Fibroblast of peridontal ligament (primary cell): ENCODE measurements around the gene LRBA.

Experiments
- DNase-seq: peaks from one replicate; pipeline ENCODE4 v3.0.0-alpha.2; 2010; ENCODE audit errors: extremely low read depth

Gene LRBA

GRCh38 chr4:150874338-150875226, 140.5 kb downstream of the LRBA start:
- DNase-seq, result no peak

GRCh38 chr4:150867148-150867547, 147.9 kb downstream of the LRBA start:
- DNase-seq, result peak; percentile 91

- DNase-seq, result no peak
Measured at GRCh38 chr4:150863456-150863855, 151.6 kb downstream of the LRBA start.

- no peak for DNase-seq
Measured at GRCh38 chr4:150862829-150863228, 152.3 kb downstream of the LRBA start.

- no peak for DNase-seq
Measured at GRCh38 chr4:150859453-150859852, 155.6 kb downstream of the LRBA start.

GRCh38 chr4:150855981-150856510, 159.0 kb downstream of the LRBA start:
- no peak for DNase-seq

GRCh38 chr4:150854600-150854999, 160.5 kb downstream of the LRBA start:
- DNase-seq, result no peak

GRCh38 chr4:150853882-150854281, 161.2 kb downstream of the LRBA start:
- no peak for DNase-seq

- DNase-seq, result peak; percentile 7
Measured at GRCh38 chr4:150852216-150852615, 162.9 kb downstream of the LRBA start.

- DNase-seq, result no peak
Measured at GRCh38 chr4:150849016-150849415, 166.1 kb downstream of the LRBA start.

- DNase-seq, result no peak
Measured at GRCh38 chr4:150828159-150828558, 186.9 kb downstream of the LRBA start.

GRCh38 chr4:150827226-150827625, 187.9 kb downstream of the LRBA start:
- no peak for DNase-seq

- no peak for DNase-seq
Measured at GRCh38 chr4:150826306-150826705, 188.8 kb downstream of the LRBA start.

- DNase-seq, result no peak
Measured at GRCh38 chr4:150822407-150822806, 192.7 kb downstream of the LRBA start.

- no peak for DNase-seq
Measured at GRCh38 chr4:150821641-150822040, 193.4 kb downstream of the LRBA start.

- no peak for DNase-seq
Measured at GRCh38 chr4:150820409-150820808, 194.7 kb downstream of the LRBA start.

GRCh38 chr4:150818661-150819060, 196.4 kb downstream of the LRBA start:
- peak; percentile 82 for DNase-seq

GRCh38 chr4:150817804-150818528, 197.1 kb downstream of the LRBA start:
- DNase-seq, result no peak

- no peak for DNase-seq
Measured at GRCh38 chr4:150817017-150817416, 198.1 kb downstream of the LRBA start.

- DNase-seq, result peak; percentile 44
Measured at GRCh38 chr4:150816491-150816890, 198.6 kb downstream of the LRBA start.

- peak; percentile 13 for DNase-seq
Measured at GRCh38 chr4:150814873-150815272, 200.2 kb downstream of the LRBA start.

- no peak for DNase-seq
Measured at GRCh38 chr4:150805183-150806025, 209.7 kb downstream of the LRBA start.
